SK-N-SH (cell line): ENCODE data around the gene MAPK9. TPM values are rescaled to one million over a fixed set of nuclear protein-coding genes. Genes with fewer than 3 reads are reported as not detected.

ENCODE experiments used
- CTCF ChIA-PET: fragments of 300-600, 350-600 bp; formaldehyde crosslinking; extraction: SDS; loops from one replicate; lab custom pipeline; 2021; lab: Yijun Ruan, JAX
- POLR2A ChIA-PET: fragments of 350-600 bp; sonication (Branson Sonifier 250); formaldehyde crosslinking; extraction: SDS; loops from one replicate; lab custom pipeline; 2020; ENCODE audit warnings: antibody characterized with exemption, inconsistent platforms; lab: Yijun Ruan, JAX
- DNase-seq: peaks from one replicate; pipeline ENCODE4 v3.0.0; 2012
- H2AFZ ChIP-seq: fragments of 200-600 bp; sonication (generic); 2 replicates; pipeline ENCODE4 v1.8.1; 2016; ENCODE audit warnings: antibody characterized with exemption, mild to moderate bottlenecking, low read depth
- H3F3A ChIP-seq: fragments of 200-600 bp; sonication (generic); replicated peaks from 2 replicates; pipeline ENCODE3; 2016; ENCODE audit warnings: antibody characterized with exemption, mild to moderate bottlenecking; ENCODE audit not compliant: insufficient read depth
- H3K27ac ChIP-seq, 2 experiments: fragments of 200-500 bp in 1 of 2; fragments of 200-600 bp in 1 of 2; sonication (Bioruptor generic) in 1 of 2; sonication (generic), shearing (Covaris generic) in 1 of 2; 2 replicates each; pipeline versions ENCODE4 v1.5.1 to v1.6.1; 2014 to 2016; ENCODE audit warnings: low read depth in 2 of 2, inconsistent platforms in 1 of 2, low read length in 1 of 2, mild to moderate bottlenecking in 1 of 2, mixed read lengths in 1 of 2
- H3K27me3 ChIP-seq: fragments of 200-600 bp; sonication (generic), shearing (Covaris generic); 2 replicates; pipeline ENCODE4 v1.6.1; 2016; ENCODE audit warnings: mixed run types; ENCODE audit not compliant: insufficient read depth
- H3K36me3 ChIP-seq, 2 experiments: fragments of 200-500 bp in 1 of 2; fragments of 200-600 bp in 1 of 2; sonication (Bioruptor generic) in 1 of 2; sonication (generic) in 1 of 2; replicated peaks in 1 of 2; 2 replicates each; pipeline versions ENCODE3 to v1.5.1; 2014 to 2016; ENCODE audit warnings: low read length in 1 of 2, mild to moderate bottlenecking in 1 of 2; ENCODE audit not compliant: insufficient read depth in 2 of 2, control insufficient read depth in 1 of 2
- H3K4me1 ChIP-seq, 2 experiments: fragments of 200-500 bp in 1 of 2; fragments of 200-600 bp in 1 of 2; sonication (Bioruptor generic) in 1 of 2; sonication (generic), shearing (Covaris generic) in 1 of 2; 2 replicates each; pipeline versions ENCODE4 v1.5.1 to v1.6.1; 2014 to 2016; ENCODE audit warnings: low read depth in 1 of 2, low read length in 1 of 2, mixed run types in 1 of 2; ENCODE audit not compliant: insufficient read depth in 2 of 2, control insufficient read depth in 1 of 2
- H3K4me2 ChIP-seq: fragments of 200-600 bp; sonication (generic), shearing (Covaris generic); 2 replicates; pipeline ENCODE4 v1.6.1; 2017; ENCODE audit warnings: mixed run types
- H3K4me3 ChIP-seq, 2 experiments: fragments of 200-500 bp in 1 of 2; fragments of 200-600 bp in 1 of 2; sonication (Bioruptor generic) in 1 of 2; sonication (generic), shearing (Covaris generic) in 1 of 2; 2 replicates each; pipeline versions ENCODE4 v1.5.1 to v1.8.1; 2014 to 2016; ENCODE audit warnings: low read depth in 2 of 2, inconsistent platforms in 1 of 2, low read length in 1 of 2, mild to moderate bottlenecking in 1 of 2, mixed read lengths in 1 of 2, moderate library complexity in 1 of 2
- H3K79me2 ChIP-seq: fragments of 200-600 bp; sonication (generic); 2 replicates; pipeline ENCODE4 v1.8.1; 2017; ENCODE audit warnings: mild to moderate bottlenecking; ENCODE audit not compliant: insufficient read depth
- H3K9ac ChIP-seq: fragments of 200-600 bp; sonication (generic); 2 replicates; pipeline ENCODE4 v1.6.1; 2017; ENCODE audit warnings: mixed run types
- H3K9me2 ChIP-seq: fragments of 200-600 bp; sonication (generic); 2 replicates; pipeline ENCODE4 v1.6.1; 2017; ENCODE audit warnings: mixed run types
- H3K9me3 ChIP-seq: fragments of 200-600 bp; sonication (generic); 2 replicates; pipeline ENCODE4 v1.6.1; 2017; ENCODE audit warnings: mixed run types, mild to moderate bottlenecking, moderate library complexity
- H4K20me1 ChIP-seq: fragments of 200-600 bp; sonication (generic); 2 replicates; pipeline ENCODE4 v1.6.1; 2017; ENCODE audit warnings: mild to moderate bottlenecking, mixed run types; ENCODE audit not compliant: insufficient read depth
- CHD2 ChIP-seq: fragments of 150-350 bp; IDR thresholded peaks from 2 replicates; pipeline ENCODE4 v1.6.1; 2018; ENCODE audit warnings: low read length; ENCODE audit not compliant: partially characterized antibody
- EP300 ChIP-seq, 2 experiments: IDR thresholded peaks; 2 replicates each; pipeline versions ENCODE4 v1.4.0 to v1.6.1; 2012; ENCODE audit warnings: borderline replicate concordance in 1 of 2, low read depth in 1 of 2, low read length in 1 of 2
- EZH2phosphoT487 ChIP-seq: fragments of 200-600 bp; sonication (generic); IDR thresholded peaks from 2 replicates; pipeline ENCODE4 v1.6.1; 2017; ENCODE audit warnings: low read depth, mixed run types, mild to moderate bottlenecking, antibody characterized with exemption, moderate library complexity, borderline replicate concordance
- GABPA ChIP-seq: IDR thresholded peaks from 2 replicates; pipeline ENCODE4 v1.4.0; 2012; ENCODE audit warnings: low read depth, mild to moderate bottlenecking
- GATA2 ChIP-seq: sonication (generic); formaldehyde crosslinking; IDR thresholded peaks from 2 replicates; pipeline ENCODE4 v1.5.0; 2020; ENCODE audit warnings: mild to moderate bottlenecking, missing genetic modification reagents
- JUND ChIP-seq: IDR thresholded peaks from 2 replicates; pipeline ENCODE4 v1.4.0; 2012
- MXI1 ChIP-seq: IDR thresholded peaks from 2 replicates; pipeline ENCODE4 v1.6.1; 2012; ENCODE audit warnings: mild to moderate bottlenecking, low read depth, low read length, improper control_type of control experiment
- TCF12 ChIP-seq: IDR thresholded peaks from 2 replicates; pipeline ENCODE4 v1.4.0; 2012
- WGBS: methylation state at CpG from one replicate; pipeline ENCODE4 v1.1.6; 2017; ENCODE audit warnings: low lambda C conversion rate; 5-methylcytosine and 5-hydroxymethylcytosine counted together
- polyA plus RNA-seq, 3 experiments: library from polyadenylated mRNA; depleted of rRNA; stranded (reverse); fragments of >200 nt; gene quantifications; 2 replicates each; pipeline ENCODE4 v1.2.3, GENCODE V29; 2012
- TF ChIP-seq, protein P1 (sequence below): fragments of 200-600 bp; sonication (generic); IDR thresholded peaks from 2 replicates; pipeline ENCODE4 v1.6.1; 2017; ENCODE audit warnings: antibody characterized with exemption, mild to moderate bottlenecking, moderate library complexity
- TF ChIP-seq, protein P2 (sequence below): IDR thresholded peaks from 2 replicates; pipeline ENCODE4 v1.6.1; 2012; ENCODE audit warnings: mild to moderate bottlenecking, low read depth, low read length, moderate library complexity
- TF ChIP-seq, protein P3 (sequence below): fragments of 150-350 bp; IDR thresholded peaks from 2 replicates; pipeline ENCODE4 v1.6.1; 2017; ENCODE audit warnings: antibody characterized with exemption, low read length, low read depth, borderline replicate concordance
- TF ChIP-seq, protein P4 (sequence below): IDR thresholded peaks from 2 replicates; pipeline ENCODE4 v1.4.0; 2012; ENCODE audit warnings: low read depth, borderline replicate concordance

Gene MAPK9
- polyA plus RNA-seq, 1 of the 3 experiments (the other 2 are of a cell fraction) = 23.9 TPM

DNA sequence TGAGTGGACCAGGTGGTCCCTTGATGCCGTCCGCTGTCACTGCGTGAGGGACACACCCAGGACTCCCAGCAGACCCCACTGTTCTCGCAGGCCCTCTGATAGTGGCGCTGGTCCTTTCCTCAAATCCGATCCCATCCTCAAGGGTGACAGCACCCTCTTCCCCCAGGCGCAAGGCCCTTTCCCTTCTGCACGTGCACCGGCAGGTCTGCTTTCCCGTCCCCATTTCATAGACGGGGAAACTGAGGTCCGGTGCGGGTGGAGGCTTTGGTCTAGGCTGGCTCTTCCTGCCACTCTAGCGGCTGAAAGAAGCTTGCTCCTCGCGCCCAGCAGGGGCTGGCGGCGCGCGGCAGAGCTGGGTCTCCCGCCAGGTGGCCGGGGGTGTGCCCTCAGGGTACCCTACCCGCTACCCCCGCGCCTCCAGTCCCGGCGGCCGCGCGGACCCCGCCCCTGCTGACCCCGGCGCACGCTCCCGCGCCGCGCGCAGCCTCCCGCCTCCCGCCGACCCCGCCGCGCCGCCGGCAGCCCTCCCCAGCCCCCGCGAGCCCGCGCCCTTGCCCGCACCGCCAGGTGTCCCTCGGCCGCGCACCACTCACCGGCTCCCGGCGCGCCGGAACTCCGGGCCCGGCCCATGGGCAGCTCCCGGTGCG, 83.3 kb downstream of the MAPK9 start:
- no peaks in the 10 kb centered on the region for H3K9me3 ChIP-seq
- no peaks in the 10 kb centered on the region for H3F3A ChIP-seq
- no peaks in the 10 kb centered on the region; the same call in 1 of the 2 replicates for H3K27me3 ChIP-seq
- POLR2A ChIA-PET = no interaction called here
- CTCF ChIA-PET = interaction anchor here (0.7 to 4.9 kb wide), 39 partner anchors 11 to 289 kb away, joined by 3 to 69 read pairs (median 6); no protein-coding TSS in a partner anchor
- H3K36me3 ChIP-seq = no peaks in the 10 kb centered on the region
- H3K27ac ChIP-seq = no peak overlapping the region
- H3K9ac ChIP-seq = no peak overlapping the region
- H4K20me1 ChIP-seq = no peaks in the 10 kb centered on the region
- H3K9me2 ChIP-seq = no peaks in the 10 kb centered on the region
- H3K4me3 ChIP-seq = peak overlapping the region in 1 of 2 experiments; percentile 48; a peak in 3 of 4 replicates
- DNase-seq = peak; percentile 88
- no peaks in the 10 kb centered on the region for H3K79me2 ChIP-seq
- H3K4me1 ChIP-seq = peaks cover 0 to 19% of the 10 kb centered on the region in 2 experiments; a peak in 1 of 4 replicates
- TF ChIP-seq, protein P1, sequence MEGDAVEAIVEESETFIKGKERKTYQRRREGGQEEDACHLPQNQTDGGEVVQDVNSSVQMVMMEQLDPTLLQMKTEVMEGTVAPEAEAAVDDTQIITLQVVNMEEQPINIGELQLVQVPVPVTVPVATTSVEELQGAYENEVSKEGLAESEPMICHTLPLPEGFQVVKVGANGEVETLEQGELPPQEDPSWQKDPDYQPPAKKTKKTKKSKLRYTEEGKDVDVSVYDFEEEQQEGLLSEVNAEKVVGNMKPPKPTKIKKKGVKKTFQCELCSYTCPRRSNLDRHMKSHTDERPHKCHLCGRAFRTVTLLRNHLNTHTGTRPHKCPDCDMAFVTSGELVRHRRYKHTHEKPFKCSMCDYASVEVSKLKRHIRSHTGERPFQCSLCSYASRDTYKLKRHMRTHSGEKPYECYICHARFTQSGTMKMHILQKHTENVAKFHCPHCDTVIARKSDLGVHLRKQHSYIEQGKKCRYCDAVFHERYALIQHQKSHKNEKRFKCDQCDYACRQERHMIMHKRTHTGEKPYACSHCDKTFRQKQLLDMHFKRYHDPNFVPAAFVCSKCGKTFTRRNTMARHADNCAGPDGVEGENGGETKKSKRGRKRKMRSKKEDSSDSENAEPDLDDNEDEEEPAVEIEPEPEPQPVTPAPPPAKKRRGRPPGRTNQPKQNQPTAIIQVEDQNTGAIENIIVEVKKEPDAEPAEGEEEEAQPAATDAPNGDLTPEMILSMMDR = peak; percentile 15
- TF ChIP-seq, protein P2, sequence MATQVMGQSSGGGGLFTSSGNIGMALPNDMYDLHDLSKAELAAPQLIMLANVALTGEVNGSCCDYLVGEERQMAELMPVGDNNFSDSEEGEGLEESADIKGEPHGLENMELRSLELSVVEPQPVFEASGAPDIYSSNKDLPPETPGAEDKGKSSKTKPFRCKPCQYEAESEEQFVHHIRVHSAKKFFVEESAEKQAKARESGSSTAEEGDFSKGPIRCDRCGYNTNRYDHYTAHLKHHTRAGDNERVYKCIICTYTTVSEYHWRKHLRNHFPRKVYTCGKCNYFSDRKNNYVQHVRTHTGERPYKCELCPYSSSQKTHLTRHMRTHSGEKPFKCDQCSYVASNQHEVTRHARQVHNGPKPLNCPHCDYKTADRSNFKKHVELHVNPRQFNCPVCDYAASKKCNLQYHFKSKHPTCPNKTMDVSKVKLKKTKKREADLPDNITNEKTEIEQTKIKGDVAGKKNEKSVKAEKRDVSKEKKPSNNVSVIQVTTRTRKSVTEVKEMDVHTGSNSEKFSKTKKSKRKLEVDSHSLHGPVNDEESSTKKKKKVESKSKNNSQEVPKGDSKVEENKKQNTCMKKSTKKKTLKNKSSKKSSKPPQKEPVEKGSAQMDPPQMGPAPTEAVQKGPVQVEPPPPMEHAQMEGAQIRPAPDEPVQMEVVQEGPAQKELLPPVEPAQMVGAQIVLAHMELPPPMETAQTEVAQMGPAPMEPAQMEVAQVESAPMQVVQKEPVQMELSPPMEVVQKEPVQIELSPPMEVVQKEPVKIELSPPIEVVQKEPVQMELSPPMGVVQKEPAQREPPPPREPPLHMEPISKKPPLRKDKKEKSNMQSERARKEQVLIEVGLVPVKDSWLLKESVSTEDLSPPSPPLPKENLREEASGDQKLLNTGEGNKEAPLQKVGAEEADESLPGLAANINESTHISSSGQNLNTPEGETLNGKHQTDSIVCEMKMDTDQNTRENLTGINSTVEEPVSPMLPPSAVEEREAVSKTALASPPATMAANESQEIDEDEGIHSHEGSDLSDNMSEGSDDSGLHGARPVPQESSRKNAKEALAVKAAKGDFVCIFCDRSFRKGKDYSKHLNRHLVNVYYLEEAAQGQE = no peak
- peak overlapping the region; percentile 57; the same call in 1 of the 2 replicates for H3K4me2 ChIP-seq
- no peak overlapping the region for H2AFZ ChIP-seq
- 3% methylated on average over 24 of the region's 65 CpGs for WGBS

DNA sequence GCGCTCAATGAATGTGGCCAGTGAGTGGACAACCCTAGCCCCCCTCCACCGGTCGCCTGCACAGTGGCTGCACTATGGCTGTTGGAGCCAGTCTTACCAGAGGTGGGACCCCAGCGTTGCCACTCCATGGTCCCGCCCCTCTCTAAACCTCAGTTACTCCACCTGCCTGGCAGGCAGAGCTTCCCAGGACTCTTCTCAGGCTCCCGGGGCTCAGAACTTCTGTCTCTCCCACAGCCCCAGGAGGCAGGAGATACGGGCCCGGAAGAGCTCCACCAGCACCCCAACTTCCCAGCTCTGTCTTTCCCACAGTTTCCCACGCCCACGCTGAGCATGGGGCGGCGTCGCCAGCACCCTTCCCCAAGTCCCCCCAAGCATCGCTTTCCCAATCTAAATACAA, 83.8 kb downstream of the MAPK9 start:
- TF ChIP-seq CHD2 = no peak
- TF ChIP-seq EZH2phosphoT487 = no peak
- TF ChIP-seq MXI1 = no peak
- no peak for TF ChIP-seq EP300 (IDR thresholded peaks at IDR 0.05; ENCODE audit: borderline replicate concordance in 1 of 2, low read depth in 1 of 2, low read length in 1 of 2)
- TF ChIP-seq, protein P3, sequence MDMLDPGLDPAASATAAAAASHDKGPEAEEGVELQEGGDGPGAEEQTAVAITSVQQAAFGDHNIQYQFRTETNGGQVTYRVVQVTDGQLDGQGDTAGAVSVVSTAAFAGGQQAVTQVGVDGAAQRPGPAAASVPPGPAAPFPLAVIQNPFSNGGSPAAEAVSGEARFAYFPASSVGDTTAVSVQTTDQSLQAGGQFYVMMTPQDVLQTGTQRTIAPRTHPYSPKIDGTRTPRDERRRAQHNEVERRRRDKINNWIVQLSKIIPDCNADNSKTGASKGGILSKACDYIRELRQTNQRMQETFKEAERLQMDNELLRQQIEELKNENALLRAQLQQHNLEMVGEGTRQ = no peak
- TF ChIP-seq JUND = no peak
- no peak for TF ChIP-seq TCF12
- TF ChIP-seq GATA2 = no peak
- TF ChIP-seq, protein P4, sequence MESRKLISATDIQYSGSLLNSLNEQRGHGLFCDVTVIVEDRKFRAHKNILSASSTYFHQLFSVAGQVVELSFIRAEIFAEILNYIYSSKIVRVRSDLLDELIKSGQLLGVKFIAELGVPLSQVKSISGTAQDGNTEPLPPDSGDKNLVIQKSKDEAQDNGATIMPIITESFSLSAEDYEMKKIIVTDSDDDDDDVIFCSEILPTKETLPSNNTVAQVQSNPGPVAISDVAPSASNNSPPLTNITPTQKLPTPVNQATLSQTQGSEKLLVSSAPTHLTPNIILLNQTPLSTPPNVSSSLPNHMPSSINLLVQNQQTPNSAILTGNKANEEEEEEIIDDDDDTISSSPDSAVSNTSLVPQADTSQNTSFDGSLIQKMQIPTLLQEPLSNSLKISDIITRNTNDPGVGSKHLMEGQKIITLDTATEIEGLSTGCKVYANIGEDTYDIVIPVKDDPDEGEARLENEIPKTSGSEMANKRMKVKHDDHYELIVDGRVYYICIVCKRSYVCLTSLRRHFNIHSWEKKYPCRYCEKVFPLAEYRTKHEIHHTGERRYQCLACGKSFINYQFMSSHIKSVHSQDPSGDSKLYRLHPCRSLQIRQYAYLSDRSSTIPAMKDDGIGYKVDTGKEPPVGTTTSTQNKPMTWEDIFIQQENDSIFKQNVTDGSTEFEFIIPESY = no peak
- no peak for TF ChIP-seq GABPA
- TF ChIP-seq, all 33 proteins: peak for 0
- no peak overlapping the region for H3K9ac ChIP-seq
- H3K27me3 ChIP-seq = no peaks in the 10 kb centered on the region; the same call in 1 of the 2 replicates
- DNase-seq = no peak
- H3K36me3 ChIP-seq = no peaks in the 10 kb centered on the region
- peak overlapping the region in 1 of 2 experiments; percentile 48; a peak in 2 of 4 replicates for H3K4me3 ChIP-seq
- WGBS = 37% methylated on average over 10 of the region's 14 CpGs
- no peaks in the 10 kb centered on the region for H4K20me1 ChIP-seq
- no peaks in the 10 kb centered on the region for H3K9me3 ChIP-seq
- no peaks in the 10 kb centered on the region for H3F3A ChIP-seq
- ChIA-PET CTCF (interaction anchor here (0.7 to 4.9 kb wide), 29 partner anchors 10 to 289 kb away, joined by 3 to 69 read pairs (median 9); no protein-coding TSS in a partner anchor), POLR2A (no interaction called here)
- H3K79me2 ChIP-seq = no peaks in the 10 kb centered on the region
- H3K27ac ChIP-seq = no peak overlapping the region
- H2AFZ ChIP-seq = no peak overlapping the region
- H3K4me1 ChIP-seq = peaks cover 0 to 17% of the 10 kb centered on the region in 2 experiments; a peak in 1 of 4 replicates
- no peaks in the 10 kb centered on the region for H3K9me2 ChIP-seq
- 0 out of 2 replicates have a peak overlapping the region, but pooled peaks have one; percentile 57 for H3K4me2 ChIP-seq
